ENCODE data around the gene MAP1B. TPM values are rescaled to one million over a fixed set of nuclear protein-coding genes. Genes with fewer than 3 reads are reported as not detected.

MAP1B gene
- total RNA-seq, 1 donor from 2014 or later: 1,059 TPM

GRCh38 chr5:72153551-72153950, 46.3 kb downstream of the MAP1B start:
- no peak for DNase-seq (ENCODE audit: low spot score in 2 of 2)
- peak overlapping the region; percentile 93 to 95 for H3K27ac ChIP-seq
- intact Hi-C loops (cut with DNase I): loop anchor here (5.0 kb wide), 2 partner anchors 94 to 154 kb away; no protein-coding TSS in a partner anchor
- H3K4me1 ChIP-seq: peaks cover 34 to 91% of the 10 kb centered on the region in 2 donors
- no peaks in the 10 kb centered on the region for H3K27me3 ChIP-seq
- no peaks in the 10 kb centered on the region for H3K9me3 ChIP-seq
- no peak for TF ChIP-seq CTCF (IDR thresholded peaks at IDR 0.05)
- no peak overlapping the region for H3K4me3 ChIP-seq
- H3K36me3 ChIP-seq: peaks cover 0 to 5% of the 10 kb centered on the region in 2 donors

- peaks cover 31 to 89% of the 10 kb centered on the region in 2 donors for H3K4me1 ChIP-seq
- no peaks in the 10 kb centered on the region for H3K27me3 ChIP-seq
- intact Hi-C loops (cut with DNase I): loop anchor here (5.0 kb wide), 2 partner anchors 93 to 153 kb away; no protein-coding TSS in a partner anchor
- H3K4me3 ChIP-seq: no peak overlapping the region
- H3K36me3 ChIP-seq: no peaks in the 10 kb centered on the region
- no peak for DNase-seq (ENCODE audit: low spot score in 2 of 2)
- TF ChIP-seq CTCF (IDR thresholded peaks at IDR 0.05): no peak
- H3K27ac ChIP-seq: peak overlapping the region; percentile 93 to 95
- no peaks in the 10 kb centered on the region for H3K9me3 ChIP-seq
Observed at GRCh38 chr5:72154076-72154756, 46.9 kb downstream of the MAP1B start.

GRCh38 chr5:72156946-72157624, 49.8 kb downstream of the MAP1B start:
- TF ChIP-seq CTCF (IDR thresholded peaks at IDR 0.05): no peak
- Histone ChIP-seq H3K4me3 (peak overlapping the region in 1 of 2 donors; percentile 2), H3K27me3 (no peaks in the 10 kb centered on the region), H3K27ac (peak overlapping the region; percentile 93 to 95), H3K9me3 (no peaks in the 10 kb centered on the region), H3K36me3 (no peaks in the 10 kb centered on the region), H3K4me1 (peaks cover 29 to 84% of the 10 kb centered on the region in 2 donors)
- DNase-seq (ENCODE audit: low spot score in 2 of 2): no peak
- intact Hi-C loops (cut with DNase I): no loop called here

- Histone ChIP-seq H3K36me3 (no peaks in the 10 kb centered on the region), H3K27ac (peak overlapping the region; percentile 93 to 95), H3K27me3 (no peaks in the 10 kb centered on the region), H3K9me3 (no peaks in the 10 kb centered on the region), H3K4me1 (peaks cover 29 to 79% of the 10 kb centered on the region in 2 donors), H3K4me3 (no peak overlapping the region)
- no peak for TF ChIP-seq CTCF (IDR thresholded peaks at IDR 0.05)
- no peak for DNase-seq (ENCODE audit: low spot score in 2 of 2)
- intact Hi-C loops (cut with DNase I): no loop called here
Observed at GRCh38 chr5:72157625-72157962, 50.3 kb downstream of the MAP1B start.

- Histone ChIP-seq H3K27me3 (no peaks in the 10 kb centered on the region), H3K4me3 (no peak overlapping the region), H3K9me3 (no peaks in the 10 kb centered on the region), H3K27ac (peak overlapping the region; percentile 93 to 95), H3K36me3 (no peaks in the 10 kb centered on the region), H3K4me1 (peaks cover 28 to 72% of the 10 kb centered on the region in 2 donors)
- TF ChIP-seq CTCF (IDR thresholded peaks at IDR 0.05): no peak
- intact Hi-C loops (cut with DNase I): no loop called here
- DNase-seq (ENCODE audit: low spot score in 2 of 2): peak in 1 of 2 donors; percentile 30
Observed at GRCh38 chr5:72159501-72159911, 52.2 kb downstream of the MAP1B start.
